Activated T-cell treated with anti-CD3 and anti-CD28 coated beads for 4 hours (primary cell): ENCODE measurements around the gene OXSR1.
"Not testable (repeated sequence)": the region's sequence is repeated elsewhere in the genome, so short reads cannot be mapped to it uniquely, and the experiment has no call there.

ENCODE experiments used
- DNase-seq: peaks from one replicate; pipeline ENCODE4 v3.0.0-alpha.2; 2020

OXSR1 gene

GRCh38 chr3:38146504-38146903 lies 18.8 kb upstream of the OXSR1 start:
- no peak for DNase-seq

DNA sequence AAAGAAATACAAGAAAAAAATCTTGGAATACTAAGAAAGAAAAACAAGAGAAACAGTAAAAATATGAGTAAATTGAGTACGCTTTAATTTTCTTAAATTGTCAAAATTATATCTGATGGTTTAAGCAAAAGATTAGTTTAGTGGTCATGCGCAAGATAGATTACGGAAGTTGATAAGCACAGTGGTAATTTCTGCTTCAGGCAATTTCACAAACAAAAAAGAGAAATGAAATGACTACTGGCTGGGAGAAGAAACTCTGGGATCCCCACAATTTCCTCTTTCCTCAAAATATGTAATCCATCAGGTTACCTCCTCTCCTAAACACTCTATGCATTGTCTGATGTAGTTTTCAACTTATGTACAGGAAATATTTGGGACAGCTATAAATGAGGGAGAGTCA lies 17.9 kb upstream of the OXSR1 start:
- DNase-seq, result no peak

DNA sequence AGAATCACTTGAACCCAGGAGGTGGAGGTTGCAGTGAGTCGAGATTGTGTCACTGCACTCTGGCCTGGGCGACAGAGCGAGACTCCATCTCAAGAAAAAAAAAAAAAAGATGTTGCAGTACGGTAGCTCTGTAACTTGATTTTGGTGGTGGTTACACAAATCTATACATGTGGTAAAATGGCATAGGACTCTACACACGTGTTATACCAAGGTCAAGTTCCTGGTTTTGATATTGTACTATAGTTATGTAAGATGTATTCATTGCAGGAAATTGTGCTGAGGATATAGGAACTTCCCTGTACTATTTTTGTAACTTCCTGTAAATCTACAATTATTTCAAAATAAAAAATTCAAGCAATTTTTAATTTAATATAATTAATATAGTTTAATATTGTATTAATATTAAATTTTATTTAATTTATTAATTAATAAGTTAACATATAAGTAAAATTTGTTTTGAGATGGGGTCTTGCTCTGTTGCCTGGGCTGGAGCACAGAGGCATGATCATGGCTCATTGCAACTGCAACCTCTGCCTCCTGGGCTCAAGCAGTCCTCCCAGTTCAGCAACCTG lies 16.9 kb upstream of the OXSR1 start:
- DNase-seq, result no peak

GRCh38 chr3:38149708-38150107 lies 15.6 kb upstream of the OXSR1 start:
- no peak for DNase-seq

DNA sequence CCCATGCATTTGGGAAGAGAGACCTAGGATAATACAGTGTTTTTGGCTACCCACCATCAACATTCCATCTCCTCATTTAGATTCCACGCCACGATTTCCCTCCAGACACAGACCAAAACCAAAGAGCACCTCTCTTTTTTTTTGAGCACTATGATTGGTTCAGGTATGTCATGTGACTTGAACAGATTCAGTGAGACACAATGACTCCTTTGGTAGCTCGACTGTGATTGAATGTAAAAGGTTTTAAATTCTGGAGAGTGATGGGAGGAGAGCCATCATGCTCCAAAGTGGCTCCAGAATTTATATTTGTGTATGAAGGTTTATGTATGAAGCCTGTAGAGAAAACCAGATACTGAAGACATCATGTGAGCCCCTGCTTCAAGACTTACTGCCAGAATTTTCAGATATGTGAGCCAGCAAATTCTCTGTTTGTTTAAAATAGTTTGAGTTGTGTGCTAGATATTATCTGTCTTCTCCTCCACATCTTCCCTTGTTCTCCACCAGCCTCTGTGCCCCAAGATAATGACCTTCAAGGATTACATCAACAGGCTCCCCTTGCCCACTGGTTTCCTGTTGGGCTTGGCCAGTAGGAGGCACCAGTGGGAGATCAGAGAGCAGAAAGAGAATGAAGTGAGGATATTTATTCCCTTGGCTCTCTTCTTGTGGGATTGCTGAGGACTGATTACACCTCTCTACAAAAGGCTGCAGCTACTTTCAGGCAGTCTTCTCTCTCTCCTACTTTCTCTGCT lies 14.4 kb upstream of the OXSR1 start:
- no peak for DNase-seq

- no peak for DNase-seq
Measured at GRCh38 chr3:38151667-38152265, 13.6 kb upstream of the OXSR1 start.

DNA sequence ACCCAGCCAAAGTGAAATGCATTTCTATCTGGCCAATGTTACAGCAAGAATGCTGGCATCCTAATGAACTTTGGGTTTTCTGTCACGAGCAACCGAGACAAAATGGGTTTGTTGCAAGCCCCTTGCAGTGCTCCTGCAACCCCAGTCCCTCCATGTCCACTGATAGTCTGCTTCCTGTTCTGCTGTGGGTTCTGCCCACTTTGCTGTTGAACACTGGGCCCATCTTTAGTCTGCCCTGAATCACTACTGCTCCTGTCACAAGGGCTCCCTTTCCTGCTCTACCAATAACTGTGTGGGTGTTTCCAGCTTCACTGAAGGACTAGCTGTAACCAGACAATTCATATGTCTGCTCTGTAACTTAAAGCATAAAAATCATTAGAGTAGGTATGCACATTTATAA lies 12.7 kb upstream of the OXSR1 start:
- no peak for DNase-seq

- DNase-seq, result no peak
Measured at GRCh38 chr3:38153221-38153620, 12.1 kb upstream of the OXSR1 start.

DNA sequence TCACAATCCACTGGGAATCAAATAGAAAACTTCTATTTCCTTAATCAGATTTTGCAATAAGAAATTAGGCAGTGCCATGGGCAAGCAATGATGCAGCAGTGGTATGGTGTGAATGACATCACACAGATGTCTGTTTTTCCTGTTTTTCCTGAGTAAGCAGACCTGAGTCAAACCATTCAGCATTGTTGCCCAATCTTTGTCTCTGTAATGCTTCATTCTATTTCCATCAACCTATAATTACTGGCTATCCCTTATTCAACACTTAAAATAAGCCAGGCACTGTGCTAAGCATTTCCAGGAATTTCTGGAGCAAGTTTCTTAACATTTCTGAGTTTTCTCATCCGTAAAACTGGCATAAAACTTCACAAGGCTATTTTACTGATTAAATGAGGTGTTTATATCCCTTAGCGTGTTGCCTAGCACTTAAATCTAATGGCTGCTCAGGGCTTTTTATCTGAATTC lies 11.3 kb upstream of the OXSR1 start:
- DNase-seq, result no peak

GRCh38 chr3:38154625-38155255 lies 10.6 kb upstream of the OXSR1 start:
- no peak for DNase-seq

DNA sequence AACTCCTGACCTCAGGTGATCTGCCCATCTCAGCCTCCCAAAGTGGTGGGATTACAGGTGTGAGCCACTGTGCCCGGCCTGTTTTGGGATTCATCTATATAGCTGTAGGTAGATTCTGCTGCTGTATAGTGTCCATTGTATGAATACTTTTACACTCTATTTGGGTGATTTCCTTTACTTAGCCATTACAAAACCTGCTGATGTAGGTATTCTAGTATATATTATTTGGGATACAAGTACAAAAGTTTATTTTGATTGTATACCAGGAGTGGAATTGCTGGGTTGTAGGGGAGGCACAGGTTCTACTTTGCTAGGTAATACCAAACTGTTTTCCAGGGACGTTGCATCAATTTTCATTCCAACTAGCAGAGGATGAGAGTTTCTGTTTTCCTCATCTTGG lies 9.5 kb upstream of the OXSR1 start:
- DNase-seq, result no peak

DNA sequence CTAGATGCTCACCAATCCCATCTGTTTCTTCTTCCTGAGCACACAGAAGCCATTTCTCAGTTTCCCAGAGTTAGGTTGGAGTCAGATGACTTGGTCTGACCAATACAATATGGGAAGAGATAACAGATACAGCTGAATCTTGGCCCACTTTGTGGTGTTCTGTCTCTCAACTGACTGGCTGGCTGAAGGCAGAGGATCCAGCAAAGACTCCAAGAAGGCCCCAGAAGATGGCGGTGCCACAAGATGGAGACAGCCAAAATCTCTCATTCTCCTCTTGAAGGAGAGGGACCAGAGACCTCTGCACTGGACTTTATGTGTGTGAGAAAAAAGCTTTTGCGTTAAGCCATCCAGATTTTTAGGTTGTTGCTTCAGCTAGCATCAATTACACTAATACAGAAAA lies 8.2 kb upstream of the OXSR1 start:
- no peak for DNase-seq

DNA sequence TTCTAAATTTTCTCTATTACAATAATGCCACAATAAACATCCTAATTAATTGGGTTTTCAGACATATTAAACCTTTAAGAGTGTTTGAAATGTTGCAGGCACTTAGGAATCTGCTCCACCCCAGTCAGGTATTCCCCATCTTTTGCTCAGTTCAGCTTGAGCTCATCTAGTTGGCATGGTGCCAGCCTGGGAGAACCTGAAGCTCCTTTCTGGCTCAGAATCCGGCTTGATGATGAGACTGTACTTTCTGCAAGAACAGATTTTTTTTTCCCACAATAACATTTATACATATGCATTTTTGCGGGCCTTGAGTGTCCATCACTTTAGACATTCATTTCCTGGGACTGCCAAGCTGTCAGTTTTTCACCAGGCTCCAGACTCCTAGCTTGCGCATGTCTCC lies 7.7 kb upstream of the OXSR1 start:
- DNase-seq, result no peak

DNA sequence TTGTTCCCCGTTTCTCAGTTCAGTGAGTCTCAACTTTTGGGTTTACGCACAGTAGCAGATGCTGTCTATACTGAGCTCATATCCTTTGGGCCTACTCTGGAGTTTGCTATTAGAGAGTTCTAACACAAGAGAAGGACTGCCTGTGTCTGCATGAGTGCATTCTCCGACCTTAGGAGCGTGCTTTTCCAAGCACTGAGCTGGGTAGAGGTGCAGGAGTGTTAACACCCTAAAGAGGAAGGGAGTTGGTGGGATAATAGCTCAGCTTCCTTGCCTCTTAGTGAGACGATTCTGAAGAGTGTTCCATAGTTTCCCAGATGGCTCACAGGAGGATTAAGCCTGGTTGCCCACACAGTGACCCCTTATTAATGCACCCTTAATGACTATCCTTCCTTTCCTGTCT lies 6.9 kb upstream of the OXSR1 start:
- DNase-seq, result no peak

DNA sequence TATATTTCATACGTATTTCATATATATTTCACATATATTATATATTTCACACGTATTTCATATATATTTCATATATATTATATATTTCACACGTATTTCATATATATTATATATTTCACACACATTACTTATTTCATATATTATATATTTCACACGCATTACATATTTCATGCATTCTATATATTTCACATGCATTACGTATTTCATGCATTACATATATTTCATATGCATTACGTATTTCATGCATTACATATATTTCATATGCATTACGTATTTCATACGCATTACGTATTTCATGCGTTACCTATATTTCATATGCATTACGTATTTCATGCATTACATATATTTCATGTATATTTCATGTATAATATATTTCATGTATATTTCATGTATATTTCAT lies 4.6 kb upstream of the OXSR1 start:
- DNase-seq, result not testable (repeated sequence)

DNA sequence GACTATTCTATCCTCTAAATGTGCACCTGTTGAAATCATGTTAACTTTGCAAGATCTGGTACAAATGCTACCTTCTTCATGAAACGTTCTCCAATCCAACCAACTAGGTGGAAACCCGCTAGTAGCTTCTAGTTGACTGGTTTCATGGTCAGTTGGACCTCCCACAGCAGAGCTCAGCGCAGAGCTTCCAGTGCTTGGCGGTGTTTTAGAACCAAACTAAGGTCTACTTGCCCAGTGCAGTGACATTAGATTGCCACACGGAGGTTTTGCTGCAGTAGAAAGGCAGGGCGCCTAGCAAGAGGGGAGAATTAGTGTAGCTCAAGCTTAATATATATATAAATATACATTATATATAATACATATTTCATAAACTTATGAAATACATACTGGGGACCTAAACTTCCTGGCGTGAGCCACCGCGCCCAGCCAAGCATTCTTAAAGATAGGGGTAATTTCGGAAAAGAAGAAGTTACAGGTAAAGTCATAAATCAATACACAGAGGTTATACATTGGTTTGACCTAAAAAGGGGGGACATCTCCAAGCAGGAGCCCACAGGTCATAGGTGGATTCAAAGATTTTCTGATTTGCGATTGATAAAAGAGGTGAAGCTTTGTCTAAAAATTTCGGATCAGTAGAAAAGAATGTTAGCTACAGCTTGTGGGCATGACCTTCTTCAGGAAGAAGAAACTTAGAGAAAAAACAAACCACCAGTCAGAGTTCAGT lies 2.1 kb upstream of the OXSR1 start:
- no peak for DNase-seq

- DNase-seq, result no peak
Measured at GRCh38 chr3:38163841-38164642, 1.3 kb upstream of the OXSR1 start.

GRCh38 chr3:38164643-38164951 lies 740 bp upstream of the OXSR1 start:
- DNase-seq, result no peak

GRCh38 chr3:38165722-38166387 lies 518 bp downstream of the OXSR1 start:
- DNase-seq, result no peak

GRCh38 chr3:38167591-38167990 lies 2.3 kb downstream of the OXSR1 start:
- no peak for DNase-seq

- no peak for DNase-seq
Measured at GRCh38 chr3:38168151-38169026, 3.1 kb downstream of the OXSR1 start.
